Parathyroid adenoma (tissue), 2 donors: ENCODE measurements around the gene CAB39.

Source experiments
- H2AFZ ChIP-seq: fragments of 300-600 bp; sonication (generic); one replicate; pipeline ENCODE4 v1.7.0; 2017; ENCODE audit warnings: antibody characterized with exemption, mild to moderate bottlenecking
- H3K27ac ChIP-seq: fragments of 300-600 bp; sonication (generic); one replicate; pipeline ENCODE4 v1.7.0; 2017
- H3K27me3 ChIP-seq: fragments of 300-600 bp; sonication (generic); one replicate; pipeline ENCODE4 v1.7.0; 2017; ENCODE audit warnings: low read length; ENCODE audit not compliant: control insufficient read depth, insufficient read depth
- H3K36me3 ChIP-seq: fragments of 300-600 bp; sonication (generic); one replicate; pipeline ENCODE4 v1.7.0; 2017; ENCODE audit warnings: low read length; ENCODE audit not compliant: control insufficient read depth, insufficient read depth
- H3K4me1 ChIP-seq: fragments of 300-600 bp; sonication (generic); one replicate; pipeline ENCODE4 v1.7.0; 2017; ENCODE audit warnings: control low read depth
- H3K4me2 ChIP-seq: fragments of 300-600 bp; sonication (generic); one replicate; pipeline ENCODE4 v1.7.0; 2017; ENCODE audit warnings: low read length
- H3K4me3 ChIP-seq: fragments of 300-600 bp; sonication (generic); one replicate; pipeline ENCODE4 v1.7.0; 2017; ENCODE audit warnings: low read depth, low read length
- H3K79me2 ChIP-seq: fragments of 300-600 bp; sonication (generic); one replicate; pipeline ENCODE4 v1.7.0; 2017; ENCODE audit warnings: control low read depth
- H3K9ac ChIP-seq: fragments of 300-600 bp; sonication (generic); one replicate; pipeline ENCODE4 v1.7.0; 2017; ENCODE audit warnings: mild to moderate bottlenecking
- H3K9me3 ChIP-seq: fragments of 300-600 bp; sonication (generic); one replicate; pipeline ENCODE4 v1.7.0; 2017; ENCODE audit warnings: low read length; ENCODE audit not compliant: control insufficient read depth
- TF ChIP-seq, protein P1 (sequence below): fragments of 300-600 bp; sonication (generic); IDR thresholded peaks from one replicate; pipeline ENCODE4 v1.7.0; 2017; ENCODE audit warnings: antibody characterized with exemption, mild to moderate bottlenecking
- donor health status: primary hyperparathyroidism.

The CAB39 gene

DNA sequence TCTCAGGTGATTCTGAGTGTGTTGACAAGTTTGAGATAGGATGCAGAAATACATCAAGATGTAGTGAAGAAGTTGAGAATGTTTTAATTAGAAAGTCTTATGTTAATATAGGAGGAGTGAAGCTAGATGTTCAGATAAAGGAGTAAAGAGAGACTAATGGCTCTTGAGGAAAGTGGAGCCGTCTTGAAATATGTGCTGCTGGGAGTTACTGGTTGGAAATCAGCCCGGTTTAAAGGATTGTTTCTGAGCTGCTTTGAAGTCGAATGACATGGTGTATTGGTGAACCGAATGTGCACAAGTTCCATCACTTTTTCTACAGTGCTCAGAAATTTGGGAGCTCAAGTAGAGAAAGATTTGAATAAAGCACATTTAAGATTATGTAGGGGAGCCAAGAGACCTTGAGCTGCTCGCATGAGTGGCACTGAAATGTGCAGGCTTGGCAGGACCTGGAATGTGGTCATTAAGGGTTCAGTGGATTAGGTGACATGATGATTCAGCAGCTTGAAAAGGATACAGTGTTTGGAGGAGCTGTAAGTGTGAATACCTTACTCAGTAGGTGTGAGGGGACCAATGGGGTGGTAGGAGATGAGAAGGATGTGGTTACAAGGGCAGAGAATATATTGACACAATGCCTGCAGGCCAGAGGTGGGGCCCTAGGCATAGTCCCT lies 68.6 kb downstream of the CAB39 start:
- Histone ChIP-seq H3K4me1 (peaks cover 19% of the 10 kb centered on the region), H3K79me2 (peaks cover 30% of the 10 kb centered on the region), H3K4me3 (peak overlapping the region; percentile 22), H2AFZ (no peak overlapping the region), H3K9ac (no peak overlapping the region), H3K36me3 (no peaks in the 10 kb centered on the region), H3K4me2 (peak overlapping the region; percentile 25), H3K27ac (peak overlapping the region; percentile 43), H3K9me3 (no peaks in the 10 kb centered on the region), H3K27me3 (no peaks in the 10 kb centered on the region)
- TF ChIP-seq, protein P1, sequence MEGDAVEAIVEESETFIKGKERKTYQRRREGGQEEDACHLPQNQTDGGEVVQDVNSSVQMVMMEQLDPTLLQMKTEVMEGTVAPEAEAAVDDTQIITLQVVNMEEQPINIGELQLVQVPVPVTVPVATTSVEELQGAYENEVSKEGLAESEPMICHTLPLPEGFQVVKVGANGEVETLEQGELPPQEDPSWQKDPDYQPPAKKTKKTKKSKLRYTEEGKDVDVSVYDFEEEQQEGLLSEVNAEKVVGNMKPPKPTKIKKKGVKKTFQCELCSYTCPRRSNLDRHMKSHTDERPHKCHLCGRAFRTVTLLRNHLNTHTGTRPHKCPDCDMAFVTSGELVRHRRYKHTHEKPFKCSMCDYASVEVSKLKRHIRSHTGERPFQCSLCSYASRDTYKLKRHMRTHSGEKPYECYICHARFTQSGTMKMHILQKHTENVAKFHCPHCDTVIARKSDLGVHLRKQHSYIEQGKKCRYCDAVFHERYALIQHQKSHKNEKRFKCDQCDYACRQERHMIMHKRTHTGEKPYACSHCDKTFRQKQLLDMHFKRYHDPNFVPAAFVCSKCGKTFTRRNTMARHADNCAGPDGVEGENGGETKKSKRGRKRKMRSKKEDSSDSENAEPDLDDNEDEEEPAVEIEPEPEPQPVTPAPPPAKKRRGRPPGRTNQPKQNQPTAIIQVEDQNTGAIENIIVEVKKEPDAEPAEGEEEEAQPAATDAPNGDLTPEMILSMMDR, result no peak

DNA sequence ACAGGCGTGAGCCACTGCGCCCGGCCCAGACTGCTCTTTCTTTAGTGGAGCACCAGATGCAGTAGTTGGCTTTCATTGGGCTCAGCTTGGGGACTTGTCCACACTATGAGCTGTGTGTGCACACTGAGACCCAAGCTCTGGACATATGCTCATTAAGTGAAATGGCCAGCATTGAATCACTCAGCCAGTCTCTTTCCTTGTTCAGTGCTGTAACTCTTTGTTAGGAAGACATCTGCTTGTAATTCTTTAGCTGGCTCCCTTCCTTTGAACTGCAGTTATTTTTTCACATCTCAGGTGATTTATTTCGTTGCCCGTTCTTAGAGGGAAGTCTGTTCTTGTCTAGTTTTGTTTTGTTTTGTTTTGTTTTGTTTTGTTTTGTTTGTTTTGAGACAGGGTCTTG lies 70.5 kb downstream of the CAB39 start:
- TF ChIP-seq, protein P1, result no peak
- H3K27me3 ChIP-seq, result no peaks in the 10 kb centered on the region
- H3K79me2 ChIP-seq, result peaks cover 36% of the 10 kb centered on the region
- H2AFZ ChIP-seq, result no peak overlapping the region
- H3K4me3 ChIP-seq, result no peak overlapping the region
- no peak overlapping the region for H3K4me2 ChIP-seq
- H3K36me3 ChIP-seq, result no peaks in the 10 kb centered on the region
- H3K27ac ChIP-seq, result no peak overlapping the region
- H3K9ac ChIP-seq, result no peak overlapping the region
- peaks cover 19% of the 10 kb centered on the region for H3K4me1 ChIP-seq
- H3K9me3 ChIP-seq, result no peaks in the 10 kb centered on the region

DNA sequence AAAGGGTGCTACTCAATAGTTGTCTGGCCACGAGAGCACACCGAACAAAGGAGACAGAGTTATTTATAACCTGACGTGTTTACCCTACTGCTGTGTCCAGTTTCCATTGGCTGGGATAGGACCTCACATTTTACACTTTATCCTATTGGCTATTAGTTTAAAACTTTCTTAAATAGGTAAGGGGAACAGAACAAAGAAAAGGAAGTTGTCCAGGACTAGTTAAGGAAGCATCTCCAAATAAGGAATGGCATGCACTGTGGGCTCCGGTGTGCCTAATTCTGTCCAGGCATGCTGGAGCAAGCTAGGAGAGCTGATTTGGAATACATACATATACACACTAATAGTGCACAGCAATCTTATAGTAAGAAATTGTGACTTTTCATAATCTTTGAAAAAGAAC lies 72.2 kb downstream of the CAB39 start:
- H3K27ac ChIP-seq, result no peak overlapping the region
- TF ChIP-seq, protein P1, result no peak
- peaks cover 45% of the 10 kb centered on the region for H3K79me2 ChIP-seq
- no peak overlapping the region for H3K4me2 ChIP-seq
- peaks cover 4% of the 10 kb centered on the region for H3K9me3 ChIP-seq
- no peaks in the 10 kb centered on the region for H3K27me3 ChIP-seq
- H3K4me3 ChIP-seq, result no peak overlapping the region
- no peaks in the 10 kb centered on the region for H3K36me3 ChIP-seq
- H3K9ac ChIP-seq, result no peak overlapping the region
- H3K4me1 ChIP-seq, result peaks cover 14% of the 10 kb centered on the region
- no peak overlapping the region for H2AFZ ChIP-seq

DNA sequence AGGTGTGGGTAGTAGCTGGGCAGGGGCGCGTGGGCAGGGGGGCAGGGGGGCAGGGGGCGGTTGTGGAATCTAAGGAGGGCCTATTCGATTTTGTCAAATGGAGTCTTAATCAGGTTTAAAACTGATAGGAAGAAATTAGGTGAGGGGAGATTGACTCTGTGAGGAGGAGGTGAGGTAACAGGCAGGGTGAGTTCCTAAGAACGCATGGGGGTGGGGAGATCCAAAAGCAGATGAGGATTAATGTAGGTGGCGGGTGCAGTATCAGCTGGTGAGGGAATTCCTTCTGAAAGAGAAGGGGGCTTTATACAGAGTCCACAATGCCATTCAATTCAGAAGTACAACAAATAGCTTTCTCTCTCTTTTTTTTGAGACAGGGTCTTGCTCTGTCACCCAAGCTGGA lies 72.7 kb downstream of the CAB39 start:
- peaks cover 14% of the 10 kb centered on the region for H3K4me1 ChIP-seq
- TF ChIP-seq, protein P1, result no peak
- no peak overlapping the region for H3K4me2 ChIP-seq
- no peak overlapping the region for H3K4me3 ChIP-seq
- H3K27ac ChIP-seq, result no peak overlapping the region
- H3K9ac ChIP-seq, result no peak overlapping the region
- peaks cover 51% of the 10 kb centered on the region for H3K79me2 ChIP-seq
- H3K9me3 ChIP-seq, result peaks cover 4% of the 10 kb centered on the region
- no peaks in the 10 kb centered on the region for H3K27me3 ChIP-seq
- no peaks in the 10 kb centered on the region for H3K36me3 ChIP-seq
- no peak overlapping the region for H2AFZ ChIP-seq

DNA sequence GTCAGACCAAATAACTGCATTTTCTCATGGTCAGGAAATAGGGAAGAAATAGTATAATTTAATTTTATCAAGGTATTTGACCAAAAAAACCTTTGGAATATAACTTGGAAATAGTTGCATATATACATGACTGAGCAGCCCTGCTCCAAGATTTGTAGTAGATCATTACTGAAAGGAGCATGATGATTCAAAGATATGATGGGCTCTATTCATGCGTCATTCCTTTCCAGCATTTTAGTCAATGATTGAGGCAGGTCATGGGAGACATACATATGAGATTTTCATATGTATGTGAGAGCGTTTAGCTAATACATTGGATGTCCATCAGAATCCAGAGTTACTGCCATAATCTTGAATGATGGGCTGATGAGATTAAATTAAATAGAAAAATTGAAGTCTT lies 74.5 kb downstream of the CAB39 start:
- Histone ChIP-seq H3K27me3 (no peaks in the 10 kb centered on the region), H3K27ac (no peak overlapping the region), H3K9me3 (peaks cover 4% of the 10 kb centered on the region), H3K79me2 (peaks cover 53% of the 10 kb centered on the region), H3K36me3 (no peaks in the 10 kb centered on the region), H2AFZ (no peak overlapping the region), H3K4me3 (no peak overlapping the region), H3K4me2 (no peak overlapping the region), H3K4me1 (no peaks in the 10 kb centered on the region), H3K9ac (no peak overlapping the region)
- TF ChIP-seq, protein P1, result no peak
